HepG2 (cell line): Measurements from ENCODE around the gene GMEB2. TPM values are rescaled to one million over a fixed set of nuclear protein-coding genes. Genes with fewer than 3 reads are reported as not detected.

Experiments used
- ATAC-seq: fragments of 200-7000 bp; cut with Tn5 transposase; 3 replicates; pipeline ENCODE4 v1.9.1; 2020; ENCODE audit warnings: mild to moderate bottlenecking, moderate library complexity
- BruUV-seq: library from RNA; stranded (reverse); fragments of 400-500 nt; replicated peaks from 2 replicates; lab custom pipeline; 2021; lab: Mats Ljungman, UMichigan
- CTCF ChIA-PET: fragments of 300-600 bp; formaldehyde crosslinking; extraction: SDS; loops from one replicate; lab custom pipeline; 2021; ENCODE audit warnings: low total read pairs, inconsistent platforms, low intra/inter-chr PET ratio; lab: Yijun Ruan, JAX
- POLR2A ChIA-PET: fragments of 350-600 bp; sonication (Branson Sonifier 250); formaldehyde crosslinking; loops from one replicate; lab custom pipeline; 2020; ENCODE audit warnings: antibody characterized with exemption, inconsistent platforms; lab: Yijun Ruan, JAX
- DNase-seq: peaks from one replicate; pipeline ENCODE4 v3.0.0-alpha.2; 2015; ENCODE audit warnings: low spot score
- FAIRE-seq: peaks from 3 replicates; lab custom pipeline; 2011; peaks lifted over from hg19 to GRCh38; lab: Jason Lieb, UNC
- H2AFZ ChIP-seq: one replicate; pipeline ENCODE4 v1.6.1; 2011; ENCODE audit warnings: low read length, inconsistent platforms
- H3K27ac ChIP-seq: fragments of 300-600 bp; 3 replicates; pipeline ENCODE4 v1.8.0; 2011; ENCODE audit warnings: mixed run types, mild to moderate bottlenecking, mixed read lengths, low read length, inconsistent platforms; ENCODE audit not compliant: insufficient read depth; ENCODE audit errors: extremely low read length
- H3K27me3 ChIP-seq, 2 experiments: fragments of 200-600 bp in 1 of 2; 2 replicates in 1 of 2; 3 replicates in 1 of 2; pipeline versions ENCODE4 v1.6.0 to v1.8.0; 2011; ENCODE audit warnings: low read length in 2 of 2, mild to moderate bottlenecking in 2 of 2, moderate library complexity in 2 of 2, inconsistent platforms in 1 of 2; ENCODE audit not compliant: insufficient read depth in 2 of 2, control insufficient read depth in 1 of 2
- H3K36me3 ChIP-seq, 2 experiments: fragments of 200-600 bp in 1 of 2; replicated peaks in 1 of 2; 2 replicates in 1 of 2; 3 replicates in 1 of 2; pipeline versions ENCODE4 v1.5.1 to v1.8.0; 2011; ENCODE audit warnings: low read length in 2 of 2, inconsistent platforms in 1 of 2; ENCODE audit not compliant: insufficient read depth in 2 of 2, control insufficient read depth in 1 of 2
- H3K4me1 ChIP-seq: 2 replicates; pipeline ENCODE4 v1.5.1; 2012; ENCODE audit warnings: low read length, inconsistent platforms; ENCODE audit not compliant: insufficient read depth
- H3K4me2 ChIP-seq: 2 replicates; pipeline ENCODE4 v1.6.0; 2011; ENCODE audit warnings: low read depth, low read length, inconsistent platforms
- H3K4me3 ChIP-seq, 3 experiments: fragments of 200-600 bp in 1 of 3; sonication (generic), shearing (Covaris generic) in 1 of 3; replicated peaks in 1 of 3; 2 replicates each; pipeline ENCODE4 v1.5.1; 2011 to 2016; ENCODE audit warnings: low read length in 3 of 3, inconsistent platforms in 2 of 3, low read depth in 2 of 3, mild to moderate bottlenecking in 2 of 3, control low read depth in 1 of 3, mixed read lengths in 1 of 3; ENCODE audit not compliant: insufficient read depth in 1 of 3
- H3K79me2 ChIP-seq: one replicate; pipeline ENCODE4 v1.6.1; 2011; ENCODE audit warnings: low read length, inconsistent platforms; ENCODE audit not compliant: insufficient read depth
- H3K9ac ChIP-seq: 2 replicates; pipeline ENCODE4 v1.6.0; 2011; ENCODE audit warnings: mild to moderate bottlenecking, low read depth, low read length, inconsistent platforms; ENCODE audit not compliant: insufficient read depth
- H3K9me3 ChIP-seq: 2 replicates; pipeline ENCODE4 v1.5.1; 2012; ENCODE audit warnings: mild to moderate bottlenecking, low read length
- H4K20me1 ChIP-seq: 2 replicates; pipeline ENCODE4 v1.6.0; 2011; ENCODE audit warnings: inconsistent platforms, mild to moderate bottlenecking, low read length, moderate library complexity; ENCODE audit not compliant: insufficient read depth
- FOXA3 ChIP-seq: IDR thresholded peaks from 2 replicates; pipeline ENCODE4 v1.6.1; 2016; ENCODE audit warnings: missing genetic modification reagents, missing compliant biosample characterization
- GABPB1 ChIP-seq: IDR thresholded peaks from 2 replicates; pipeline ENCODE4 v1.6.1; 2016; ENCODE audit warnings: mild to moderate bottlenecking, missing genetic modification reagents, moderate library complexity, missing compliant biosample characterization
- NFE2L1 ChIP-seq: sonication (generic); formaldehyde crosslinking; IDR thresholded peaks from 2 replicates; pipeline ENCODE4 v1.4.0; 2020; ENCODE audit warnings: missing genetic modification reagents, mild to moderate bottlenecking, borderline replicate concordance
- ZNF234 ChIP-seq: sonication (generic); formaldehyde crosslinking; conservative IDR thresholded peaks from 2 replicates; pipeline ENCODE4 v1.5.1; 2020; ENCODE audit warnings: mild to moderate bottlenecking, missing genetic modification reagents
- ZNF550 ChIP-seq: sonication (generic); formaldehyde crosslinking; IDR thresholded peaks from 2 replicates; pipeline ENCODE4 v1.4.0; 2020; ENCODE audit warnings: mild to moderate bottlenecking, missing genetic modification reagents, borderline replicate concordance
- WGBS: methylation state at CpG from one replicate; pipeline ENCODE4 v1.1.6; 2017; ENCODE audit warnings: low lambda C conversion rate; 5-methylcytosine and 5-hydroxymethylcytosine counted together
- in situ Hi-C: cut with HindIII; loops from 2 replicates; pipeline ENCODE4 v1.10.0; 2017; ENCODE audit warnings: low pct_unique_long_range_greater_than_20kb; ENCODE audit not compliant: extremely low pct_ligation_motif_present
- intact Hi-C: fragments of 100-400 bp; cut with micrococcal nuclease; formaldehyde crosslinking; loops from one replicate; pipeline ENCODE4 v1.10.0; 2022; ENCODE audit not compliant: unreplicated experiment
- polyA plus RNA-seq, 8 experiments: library from polyadenylated mRNA; depleted of rRNA in 3 of 8; stranded (reverse) in 7 of 8; unstranded in 1 of 8; fragments of >200 nt; fragmentation: Illumina TruSeq in 4 of 8; extraction: Trizol in 4 of 8; gene quantifications; 2 replicates each; pipeline versions ENCODE4 v1.2.1 to v1.2.3, GENCODE V29; 2011 to 2016; ENCODE audit warnings: low read depth in 4 of 8, missing spikeins in 1 of 8, mixed read lengths in 1 of 8; ENCODE audit not compliant: insufficient read depth in 1 of 8
- total RNA-seq, 5 experiments: library from RNA; depleted of rRNA; stranded (reverse); fragments of >200 nt; fragmentation: Illumina TruSeq; extraction: Trizol; gene quantifications; 2 replicates each; pipeline ENCODE4 v1.2.3, GENCODE V29; 2016; ENCODE audit warnings: low read depth in 1 of 5

The GMEB2 gene
- total and polyA plus RNA-seq, 2 of the 13 experiments (the other 11 are each of a cell fraction or from before 2014, with no cell fraction given): 10.6 to 12.4 TPM

- BruUV-seq: no TSS peak
- POLR2A ChIA-PET: interaction anchor here (1.2 kb wide), 1 partner anchor 23 kb away, joined by 5 read pairs; the partner anchor contains the start of gene PPDPF
These were observed 83.8 kb downstream of the GMEB2 start for GRCh38 chr20:63543131-63543530.

GRCh38 chr20:63542696-63543095 lies 84.2 kb downstream of the GMEB2 start:
- no peaks in the 10 kb centered on the region for H3K9me3 ChIP-seq
- H3K4me2 ChIP-seq: no peak overlapping the region
- in situ Hi-C loops (no loop called here), intact Hi-C loops (no loop called here)
- ChIA-PET CTCF (no interaction called here), POLR2A (interaction anchor here (1.2 kb wide), 1 partner anchor 22 kb away, joined by 5 read pairs; the partner anchor contains the start of gene PPDPF)
- peaks cover 46 to 87% of the 10 kb centered on the region in 2 experiments for H3K27me3 ChIP-seq
- H3K4me3 ChIP-seq: no peak overlapping the region
- H3K9ac ChIP-seq: no peak overlapping the region
- 39% methylated on average over 8 of the region's 10 CpGs for WGBS
- FAIRE-seq (no peak), DNase-seq (no peak), ATAC-seq (no peak)
- H2AFZ ChIP-seq: no peak overlapping the region
- TF ChIP-seq ZNF234 (no peak), GABPB1 (CRISPR knock-in tag) (0 out of 2 replicates have a peak, but pooled peaks have one; percentile 7)
- no peaks in the 10 kb centered on the region; the same call in 1 of the 2 replicates for H4K20me1 ChIP-seq
- no peaks in the 10 kb centered on the region for H3K79me2 ChIP-seq
- H3K4me1 ChIP-seq: peaks cover 38% of the 10 kb centered on the region
- no peak overlapping the region for H3K27ac ChIP-seq
- no TSS peak for BruUV-seq
- H3K36me3 ChIP-seq: no peaks in the 10 kb centered on the region

More at GRCh38 chr20:63543131-63543530, 83.8 kb downstream of the GMEB2 start:
- Histone ChIP-seq H3K36me3 (no peaks in the 10 kb centered on the region), H2AFZ (no peak overlapping the region), H3K4me1 (peaks cover 38% of the 10 kb centered on the region), H3K9me3 (no peaks in the 10 kb centered on the region), H3K27me3 (peaks cover 48 to 91% of the 10 kb centered on the region in 2 experiments), H3K4me3 (no peak overlapping the region), H3K9ac (no peak overlapping the region), H3K27ac (no peak overlapping the region), H3K79me2 (no peaks in the 10 kb centered on the region), H3K4me2 (no peak overlapping the region), H4K20me1 (no peaks in the 10 kb centered on the region; the same call in 1 of the 2 replicates)
- CTCF ChIA-PET: no interaction called here
- in situ Hi-C loops: no loop called here
- 0 out of 2 replicates have a peak, but pooled peaks have one; percentile 80 for TF ChIP-seq ZNF550
- no peak for TF ChIP-seq FOXA3
- 0 out of 2 replicates have a peak, but pooled peaks have one; percentile 33 for TF ChIP-seq NFE2L1 (CRISPR knock-in tag)
- 0 out of 2 replicates have a peak, but pooled peaks have one; percentile 6 for TF ChIP-seq GABPB1 (CRISPR knock-in tag)
- DNase-seq (no peak), ATAC-seq (no peak), FAIRE-seq (no peak)
- 43% methylated on average over 10 of the region's 10 CpGs for WGBS
- intact Hi-C loops: no loop called here
